Measurements from ENCODE around the gene VCP.

Gene VCP

DNA sequence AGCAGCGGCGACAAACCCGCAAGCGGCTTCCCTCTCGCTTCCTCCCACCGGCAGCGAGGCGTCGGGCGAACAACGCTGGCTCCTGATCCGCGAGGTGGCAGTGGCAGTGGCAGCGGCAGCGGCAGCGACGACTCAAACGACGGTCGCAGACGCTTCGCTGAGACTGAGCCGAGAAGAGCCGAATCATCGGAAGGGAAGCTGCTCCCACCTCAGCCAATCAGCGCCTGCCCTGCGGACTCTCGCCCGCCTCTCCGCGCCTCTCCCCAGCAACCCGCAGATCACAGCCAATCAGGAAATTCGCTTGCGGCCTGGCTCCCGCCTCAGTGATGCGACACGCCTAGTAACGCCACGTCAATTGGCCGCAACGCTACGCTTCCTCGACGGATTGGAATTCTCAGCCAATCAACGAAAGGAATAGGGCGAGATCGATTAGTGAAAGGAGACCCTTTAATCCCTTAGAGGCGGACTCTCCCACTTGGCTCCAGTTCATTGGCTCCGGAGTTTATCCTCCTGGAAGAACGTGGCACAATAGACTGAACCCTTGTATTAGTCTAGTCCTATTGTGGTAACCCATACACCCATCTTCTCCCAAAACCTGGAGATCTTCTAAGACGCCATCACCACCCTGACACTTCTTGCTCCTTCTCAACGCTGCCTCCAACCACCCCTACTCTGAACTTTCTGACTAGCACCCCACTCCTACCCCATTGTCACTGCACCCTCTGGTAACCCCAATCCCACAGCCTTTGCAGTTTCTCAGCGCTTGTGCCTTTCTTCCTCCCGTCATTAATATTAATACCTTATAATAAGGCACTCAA is at the start of gene VCP:
TSS of gene VCP (minus strand) at position 165 of the 818 bp plus-strand sequence. CDS start 272 bp downstream, outside the sequence.
- Histone ChIP-seq H3K4me1 (ENCODE audit: control insufficient read depth, insufficient read depth, low read length) (peaks cover 33% of the 10 kb centered on the region), H3K9ac (ENCODE audit: low read length in 2 of 2) (peak within 1 kb of the TSS; percentile 98), H3K27me3 (ENCODE audit: control insufficient read depth in 1 of 2, insufficient read depth in 2 of 2, low read length in 2 of 2) (no peaks in the 10 kb centered on the region), H3K36me3 (ENCODE audit: control insufficient read depth in 2 of 2, insufficient read depth in 2 of 2, low read length in 2 of 2) (peaks cover 4 to 15% of the 10 kb centered on the region in 2 donors), H3K4me3 (ENCODE audit: low read length in 2 of 2) (peak within 1 kb of the TSS; percentile 76 to 84), H3K9me3 (ENCODE audit: control insufficient read depth in 2 of 2, low read length in 2 of 2) (no peaks in the 10 kb centered on the region), H3K27ac (ENCODE audit: low read length) (peak within 1 kb of the TSS; percentile 99)

DNA sequence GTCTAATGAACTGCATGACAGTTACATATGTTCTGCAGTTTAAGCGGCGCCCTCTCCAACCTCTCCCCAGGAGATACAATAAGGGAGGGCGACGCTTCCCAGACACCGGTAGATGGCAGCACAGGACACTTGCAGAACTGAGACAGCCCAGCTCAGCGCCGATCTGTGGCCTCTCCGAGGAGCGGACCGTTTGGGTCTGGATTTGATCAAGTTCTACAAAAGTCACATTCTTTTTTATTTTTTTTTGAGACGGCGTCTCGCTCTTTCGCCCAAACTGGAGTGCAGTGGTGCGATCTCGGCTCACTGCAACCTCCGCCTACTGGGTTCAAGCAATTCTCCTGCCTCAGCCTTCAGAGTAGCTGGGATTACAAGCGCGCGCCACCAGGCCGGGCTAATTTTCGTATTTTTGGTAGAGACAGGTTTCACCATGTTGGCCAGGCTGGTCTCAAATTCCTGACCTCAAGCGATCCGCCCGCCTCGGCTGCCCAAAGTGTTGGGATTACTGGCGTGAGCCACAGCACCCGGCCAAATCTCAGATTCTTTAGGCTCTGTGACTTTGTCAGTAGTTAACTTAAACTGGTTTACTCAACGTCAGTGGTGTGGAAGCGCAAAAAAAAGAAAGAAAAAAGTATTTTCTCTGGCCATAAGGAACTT is 44.6 kb upstream of the VCP start:
- H3K4me3 ChIP-seq (ENCODE audit: low read length in 2 of 2) = peak overlapping the region; percentile 87 to 88
- peaks cover 36% of the 10 kb centered on the region for H3K4me1 ChIP-seq (ENCODE audit: control insufficient read depth, insufficient read depth, low read length)
- H3K9ac ChIP-seq (ENCODE audit: low read length in 2 of 2) = peak overlapping the region; percentile 47 to 64
- no peaks in the 10 kb centered on the region for H3K27me3 ChIP-seq (ENCODE audit: control insufficient read depth in 1 of 2, insufficient read depth in 2 of 2, low read length in 2 of 2)
- no peaks in the 10 kb centered on the region for H3K9me3 ChIP-seq (ENCODE audit: control insufficient read depth in 2 of 2, low read length in 2 of 2)
- H3K36me3 ChIP-seq (ENCODE audit: control insufficient read depth in 2 of 2, insufficient read depth in 2 of 2, low read length in 2 of 2) = no peaks in the 10 kb centered on the region
- H3K27ac ChIP-seq (ENCODE audit: low read length) = peak overlapping the region; percentile 83

DNA sequence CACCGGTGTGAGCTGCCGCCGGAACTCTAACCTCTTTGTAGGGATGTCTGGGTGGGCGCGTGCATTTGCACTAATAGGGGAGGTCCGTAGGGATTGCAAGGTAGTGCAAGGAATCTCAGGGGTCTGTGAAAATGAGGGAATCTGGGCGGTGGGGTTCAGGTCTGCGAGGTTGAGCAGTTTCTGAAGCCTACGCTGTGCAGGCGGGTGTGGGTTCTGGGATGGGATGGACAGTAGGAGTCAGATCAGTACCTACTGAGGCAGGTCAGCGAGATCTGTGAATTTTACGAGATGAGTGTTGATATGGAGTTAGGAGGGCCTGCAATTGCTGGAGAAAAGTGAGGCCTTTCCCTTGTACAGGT is 44.1 kb upstream of the VCP start:
- Histone ChIP-seq H3K9me3 (ENCODE audit: control insufficient read depth in 2 of 2, low read length in 2 of 2) (no peaks in the 10 kb centered on the region), H3K27me3 (ENCODE audit: control insufficient read depth in 1 of 2, insufficient read depth in 2 of 2, low read length in 2 of 2) (no peaks in the 10 kb centered on the region), H3K36me3 (ENCODE audit: control insufficient read depth in 2 of 2, insufficient read depth in 2 of 2, low read length in 2 of 2) (no peaks in the 10 kb centered on the region), H3K27ac (ENCODE audit: low read length) (peak overlapping the region; percentile 83), H3K9ac (ENCODE audit: low read length in 2 of 2) (peak overlapping the region; percentile 47 to 59), H3K4me1 (ENCODE audit: control insufficient read depth, insufficient read depth, low read length) (peaks cover 40% of the 10 kb centered on the region), H3K4me3 (ENCODE audit: low read length in 2 of 2) (peak overlapping the region; percentile 87 to 88)

DNA sequence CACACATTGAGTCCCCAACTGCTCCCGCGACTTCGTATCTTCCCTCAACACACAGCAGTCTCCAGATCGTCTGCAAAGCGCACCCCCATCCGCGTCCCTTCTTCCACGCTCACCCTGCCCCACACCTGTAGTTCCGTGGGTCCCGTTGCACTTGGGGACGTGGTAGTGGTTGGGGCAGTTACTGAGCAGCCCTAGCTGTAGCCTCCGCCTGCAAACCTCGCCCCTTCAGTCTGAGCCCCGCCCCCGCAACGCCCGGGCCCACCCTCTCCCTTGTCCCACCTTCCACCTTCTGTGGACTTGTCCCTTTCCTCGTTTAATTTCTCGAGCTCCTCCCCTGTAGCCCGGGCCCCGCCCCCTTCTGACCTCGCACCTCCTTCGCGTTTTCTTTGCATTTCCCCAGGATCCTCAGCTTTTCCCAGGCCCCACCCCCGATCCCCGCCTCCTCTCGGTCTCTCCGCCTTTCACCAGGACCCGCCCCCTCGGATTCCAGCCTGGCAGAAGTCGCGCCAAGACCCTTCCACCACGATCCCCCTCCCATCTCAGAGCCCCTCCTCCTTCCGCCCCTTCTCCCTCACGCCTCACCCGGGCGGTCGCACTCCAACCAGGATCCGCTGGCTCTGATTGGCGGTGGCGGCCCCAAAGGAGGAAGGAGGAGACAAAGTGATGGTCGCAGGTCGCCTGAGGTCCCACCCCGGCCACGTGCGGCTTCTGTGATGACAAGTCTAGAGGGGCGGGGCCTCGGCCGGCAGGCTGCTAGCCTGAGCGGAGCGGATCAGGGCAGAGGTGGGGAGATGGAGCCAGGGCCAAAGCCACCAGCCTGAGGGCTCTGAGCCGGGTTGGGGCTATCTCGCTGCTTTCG is 43.5 kb upstream of the VCP start, which contains the start of gene ATOSB:
TSS of gene ATOSB (minus strand) at position 183 of the 859 bp plus-strand sequence. CDS start 7,588 bp downstream, outside the sequence.
- peak within 1 kb of the TSS; percentile 59 to 69 for H3K9ac ChIP-seq (ENCODE audit: low read length in 2 of 2)
- H3K36me3 ChIP-seq (ENCODE audit: control insufficient read depth in 2 of 2, insufficient read depth in 2 of 2, low read length in 2 of 2) = no peaks in the 10 kb centered on the region
- H3K27ac ChIP-seq (ENCODE audit: low read length) = peak within 1 kb of the TSS; percentile 83
- peak within 1 kb of the TSS; percentile 87 to 88 for H3K4me3 ChIP-seq (ENCODE audit: low read length in 2 of 2)
- H3K9me3 ChIP-seq (ENCODE audit: control insufficient read depth in 2 of 2, low read length in 2 of 2) = no peaks in the 10 kb centered on the region
- peaks cover 42% of the 10 kb centered on the region for H3K4me1 ChIP-seq (ENCODE audit: control insufficient read depth, insufficient read depth, low read length)
- H3K27me3 ChIP-seq (ENCODE audit: control insufficient read depth in 1 of 2, insufficient read depth in 2 of 2, low read length in 2 of 2) = no peaks in the 10 kb centered on the region

DNA sequence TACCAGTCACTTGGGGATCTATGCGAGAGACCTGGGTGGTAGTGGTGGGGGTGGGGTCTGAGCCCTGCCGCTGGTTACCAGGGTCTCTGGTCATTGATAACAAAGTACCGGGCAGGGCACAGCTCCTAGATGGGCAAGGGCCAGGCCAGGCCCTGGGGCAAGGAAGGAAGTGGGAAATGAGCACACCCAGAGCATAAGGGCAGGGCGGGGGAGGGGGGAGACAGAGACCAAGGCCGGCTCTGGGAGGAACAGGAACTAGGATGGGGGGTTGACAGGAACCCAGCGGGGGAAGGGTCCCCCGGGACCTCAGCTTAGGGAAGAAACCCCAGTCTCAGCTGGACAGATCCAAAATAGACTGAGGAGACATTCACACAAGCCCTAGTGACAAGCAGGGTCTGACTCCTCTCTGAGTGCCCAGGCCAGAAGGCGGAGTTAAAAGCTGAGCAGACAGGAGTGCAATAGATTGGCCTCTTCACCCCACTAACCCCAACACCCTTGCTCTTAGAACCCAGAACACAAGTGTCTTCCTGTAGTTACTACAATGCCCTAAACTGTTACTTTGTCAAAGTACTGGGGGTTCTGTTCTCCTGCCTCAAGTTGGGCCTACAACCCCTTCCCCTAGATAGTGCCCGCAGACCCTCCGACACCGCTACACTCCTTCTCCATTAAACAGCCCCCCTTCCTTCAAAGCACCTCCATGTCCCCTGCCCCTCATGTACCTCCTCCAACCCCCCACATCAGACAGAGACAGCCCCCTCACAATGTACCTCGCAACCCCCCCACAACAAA is 42.6 kb upstream of the VCP start:
- peak overlapping the region; percentile 83 for H3K27ac ChIP-seq (ENCODE audit: low read length)
- H3K9ac ChIP-seq (ENCODE audit: low read length in 2 of 2) = peak overlapping the region; percentile 59 to 69
- H3K4me3 ChIP-seq (ENCODE audit: low read length in 2 of 2) = peak overlapping the region; percentile 87 to 88
- H3K9me3 ChIP-seq (ENCODE audit: control insufficient read depth in 2 of 2, low read length in 2 of 2) = no peaks in the 10 kb centered on the region
- no peaks in the 10 kb centered on the region for H3K36me3 ChIP-seq (ENCODE audit: control insufficient read depth in 2 of 2, insufficient read depth in 2 of 2, low read length in 2 of 2)
- H3K27me3 ChIP-seq (ENCODE audit: control insufficient read depth in 1 of 2, insufficient read depth in 2 of 2, low read length in 2 of 2) = no peaks in the 10 kb centered on the region
- peaks cover 51% of the 10 kb centered on the region for H3K4me1 ChIP-seq (ENCODE audit: control insufficient read depth, insufficient read depth, low read length)

DNA sequence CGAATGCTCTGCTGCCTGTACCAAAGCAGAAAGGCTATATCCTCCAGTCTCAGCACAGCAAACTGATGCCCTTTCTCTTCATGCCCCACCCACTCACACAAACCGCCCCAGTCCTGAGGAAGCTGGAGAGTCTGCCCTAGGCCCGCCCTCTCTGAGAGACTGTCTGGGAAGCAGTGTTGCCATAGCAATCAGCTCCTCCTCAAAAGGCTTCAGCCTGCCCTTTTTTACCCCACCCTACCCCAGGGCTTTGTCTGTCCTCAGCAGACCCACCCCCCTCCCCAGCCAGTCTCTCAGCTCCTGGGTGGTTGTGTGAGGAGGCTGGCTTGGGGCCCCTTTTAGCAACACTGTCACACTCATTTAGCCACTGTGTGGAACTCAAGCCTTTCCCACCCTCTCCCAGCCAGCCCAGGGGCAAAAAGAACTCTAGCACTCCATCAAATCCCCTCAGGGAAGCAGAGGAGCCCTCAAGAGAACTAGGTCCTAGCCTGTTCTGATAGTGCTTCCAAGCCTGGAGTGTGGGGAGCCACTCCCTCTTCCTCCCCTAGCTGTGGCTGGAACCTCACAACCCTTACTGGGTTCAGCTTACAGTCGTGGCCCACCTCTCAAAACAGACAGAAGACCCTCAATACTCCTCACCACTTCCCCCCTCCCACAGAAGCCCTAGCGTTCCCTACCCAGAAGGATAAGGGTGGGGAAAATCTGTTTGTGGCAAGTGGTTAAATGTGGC is 41.9 kb upstream of the VCP start:
- Histone ChIP-seq H3K4me3 (ENCODE audit: low read length in 2 of 2) (peak overlapping the region; percentile 87 to 88), H3K4me1 (ENCODE audit: control insufficient read depth, insufficient read depth, low read length) (peaks cover 57% of the 10 kb centered on the region), H3K9ac (ENCODE audit: low read length in 2 of 2) (peak overlapping the region; percentile 59 to 69), H3K9me3 (ENCODE audit: control insufficient read depth in 2 of 2, low read length in 2 of 2) (no peaks in the 10 kb centered on the region), H3K27ac (ENCODE audit: low read length) (peak overlapping the region; percentile 83), H3K36me3 (ENCODE audit: control insufficient read depth in 2 of 2, insufficient read depth in 2 of 2, low read length in 2 of 2) (no peaks in the 10 kb centered on the region), H3K27me3 (ENCODE audit: control insufficient read depth in 1 of 2, insufficient read depth in 2 of 2, low read length in 2 of 2) (no peaks in the 10 kb centered on the region)

DNA sequence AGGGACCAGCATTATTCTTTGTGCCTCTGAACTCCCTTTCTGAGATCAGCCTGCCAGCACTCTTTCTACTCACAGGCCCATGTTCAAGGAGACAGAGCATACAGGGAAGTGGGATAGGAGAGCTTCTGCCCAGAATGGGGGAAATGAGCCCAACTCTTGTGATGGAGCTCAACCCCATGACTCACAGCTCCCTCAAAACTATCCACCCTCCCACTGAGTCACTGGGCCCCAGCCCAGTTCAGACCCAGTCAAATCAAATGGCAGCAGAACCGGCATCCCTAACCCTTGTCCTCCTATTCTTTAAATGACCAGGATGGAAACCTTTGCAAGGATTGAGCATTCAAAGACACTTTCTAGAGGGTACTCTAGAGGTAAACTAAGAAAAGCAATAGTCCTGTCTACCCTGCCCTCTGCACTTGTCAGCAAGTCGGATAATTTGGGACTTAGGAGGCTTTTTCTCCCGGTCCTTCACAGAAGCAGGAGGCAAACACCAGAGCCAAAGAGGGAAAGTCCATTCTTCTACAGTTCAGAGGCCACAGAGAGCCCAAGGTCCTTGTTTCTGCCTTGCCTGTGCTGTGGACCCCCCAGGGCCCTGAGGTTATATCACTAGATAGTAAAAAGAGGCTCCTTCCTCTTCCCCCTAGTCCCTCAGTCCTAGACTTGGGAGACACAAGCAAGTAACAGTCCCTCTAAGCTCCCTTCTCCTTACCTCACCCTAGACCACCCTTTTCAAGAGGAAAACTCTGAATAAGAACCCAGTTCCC is 40.0 kb upstream of the VCP start:
- peak overlapping the region in 1 of 2 donors; percentile 63 for H3K4me3 ChIP-seq (ENCODE audit: low read length in 2 of 2)
- peak overlapping the region; percentile 82 for H3K27ac ChIP-seq (ENCODE audit: low read length)
- H3K9ac ChIP-seq (ENCODE audit: low read length in 2 of 2) = peak overlapping the region; percentile 63 to 72
- H3K27me3 ChIP-seq (ENCODE audit: control insufficient read depth in 1 of 2, insufficient read depth in 2 of 2, low read length in 2 of 2) = no peaks in the 10 kb centered on the region
- no peaks in the 10 kb centered on the region for H3K9me3 ChIP-seq (ENCODE audit: control insufficient read depth in 2 of 2, low read length in 2 of 2)
- H3K4me1 ChIP-seq (ENCODE audit: control insufficient read depth, insufficient read depth, low read length) = peaks cover 61% of the 10 kb centered on the region
- H3K36me3 ChIP-seq (ENCODE audit: control insufficient read depth in 2 of 2, insufficient read depth in 2 of 2, low read length in 2 of 2) = peaks cover 0 to 7% of the 10 kb centered on the region in 2 donors

DNA sequence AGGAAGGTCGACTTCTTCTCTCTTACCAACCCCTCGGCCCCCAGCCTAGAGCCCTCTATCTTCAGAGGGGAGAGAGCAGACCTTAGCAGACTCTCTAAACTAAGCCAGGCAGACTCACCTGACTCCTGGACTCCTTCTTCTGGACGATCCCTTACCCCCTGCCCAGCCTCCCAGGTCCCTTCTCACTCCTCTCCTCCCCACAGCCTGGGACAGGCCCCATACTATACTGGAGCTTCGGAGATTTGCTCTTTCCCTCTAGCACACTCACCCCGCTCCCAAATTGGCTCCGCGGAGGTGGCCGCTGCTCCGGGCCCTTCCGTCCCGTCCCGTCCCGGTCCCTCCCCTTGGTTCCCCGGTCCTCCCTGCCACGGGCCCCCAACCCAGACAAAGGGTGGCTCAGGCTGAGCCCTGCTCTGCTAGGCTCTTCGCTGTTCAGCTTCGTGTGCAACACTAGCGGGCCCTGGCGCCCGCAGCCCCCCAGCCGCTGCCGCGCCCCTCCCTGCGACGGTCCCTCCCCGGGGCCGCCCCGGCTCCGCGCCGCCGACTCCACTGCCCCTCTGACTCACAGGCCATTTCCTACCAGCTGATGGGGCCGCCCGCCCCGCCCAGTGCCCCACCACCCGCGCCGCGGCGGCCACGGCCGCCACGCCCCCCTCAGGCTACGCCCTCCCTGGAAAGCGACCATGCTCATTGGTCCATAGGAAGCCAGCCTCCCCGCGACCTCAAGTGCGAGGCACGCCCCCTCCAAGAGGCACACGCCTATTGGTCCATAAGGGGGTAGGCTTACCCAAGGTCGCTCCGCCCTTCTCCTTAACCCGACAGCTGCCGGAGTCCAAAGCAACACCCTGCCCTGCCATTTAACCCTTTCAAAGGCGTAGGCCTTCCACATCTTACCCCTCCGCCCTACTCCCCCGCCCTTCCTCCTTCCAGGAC is 38.8 kb upstream of the VCP start:
- Histone ChIP-seq H3K36me3 (ENCODE audit: control insufficient read depth in 2 of 2, insufficient read depth in 2 of 2, low read length in 2 of 2) (peaks cover 4 to 14% of the 10 kb centered on the region in 2 donors), H3K27ac (ENCODE audit: low read length) (peak overlapping the region; percentile 90), H3K9me3 (ENCODE audit: control insufficient read depth in 2 of 2, low read length in 2 of 2) (no peaks in the 10 kb centered on the region), H3K27me3 (ENCODE audit: control insufficient read depth in 1 of 2, insufficient read depth in 2 of 2, low read length in 2 of 2) (no peaks in the 10 kb centered on the region), H3K9ac (ENCODE audit: low read length in 2 of 2) (peak overlapping the region; percentile 79 to 91), H3K4me3 (ENCODE audit: low read length in 2 of 2) (peak overlapping the region; percentile 83 to 88), H3K4me1 (ENCODE audit: control insufficient read depth, insufficient read depth, low read length) (peaks cover 56% of the 10 kb centered on the region)

Data from stomach smooth muscle (tissue), 2 donors.